Head of caudate nucleus (tissue), 42 donors: ENCODE results near the gene LIPG.
A peak's percentile ranks its signal among the peaks of the same experiment; 100 is the strongest.

Source experiments
- DNase-seq, 42 donors: peaks; one replicate each; pipeline versions ENCODE4 v3.0.0 to v3.0.0-alpha.2; 2020 to 2021; ENCODE audit warnings: mixed read lengths in 7 of 42
- intact Hi-C: fragments of 100-400 bp; cut with DNase I; formaldehyde crosslinking; loops from one replicate; pipeline ENCODE4 v1.15.0; 2022

Gene LIPG

DNA sequence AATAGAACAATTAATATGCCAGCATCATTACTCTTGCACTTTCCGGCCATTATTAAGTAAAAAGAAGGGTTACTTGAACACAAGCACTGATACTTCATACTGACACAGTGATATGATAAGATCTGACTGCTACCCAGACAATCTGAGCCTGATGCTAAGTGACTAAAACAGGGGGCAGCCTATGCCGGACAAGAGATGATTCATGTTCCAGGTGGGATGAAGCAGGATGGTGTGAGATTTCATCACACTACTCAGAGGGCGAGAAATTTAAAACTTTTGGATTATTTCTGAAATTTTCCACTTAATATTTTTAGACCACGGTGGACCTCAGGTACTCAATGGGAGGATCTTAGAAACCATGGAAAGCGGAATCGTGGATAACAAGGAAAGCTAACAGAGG lies 61.7 kb downstream of the LIPG start:
- intact Hi-C loops, result no loop called here
- DNase-seq, result peak in 1 of 42 donors; percentile 17

DNA sequence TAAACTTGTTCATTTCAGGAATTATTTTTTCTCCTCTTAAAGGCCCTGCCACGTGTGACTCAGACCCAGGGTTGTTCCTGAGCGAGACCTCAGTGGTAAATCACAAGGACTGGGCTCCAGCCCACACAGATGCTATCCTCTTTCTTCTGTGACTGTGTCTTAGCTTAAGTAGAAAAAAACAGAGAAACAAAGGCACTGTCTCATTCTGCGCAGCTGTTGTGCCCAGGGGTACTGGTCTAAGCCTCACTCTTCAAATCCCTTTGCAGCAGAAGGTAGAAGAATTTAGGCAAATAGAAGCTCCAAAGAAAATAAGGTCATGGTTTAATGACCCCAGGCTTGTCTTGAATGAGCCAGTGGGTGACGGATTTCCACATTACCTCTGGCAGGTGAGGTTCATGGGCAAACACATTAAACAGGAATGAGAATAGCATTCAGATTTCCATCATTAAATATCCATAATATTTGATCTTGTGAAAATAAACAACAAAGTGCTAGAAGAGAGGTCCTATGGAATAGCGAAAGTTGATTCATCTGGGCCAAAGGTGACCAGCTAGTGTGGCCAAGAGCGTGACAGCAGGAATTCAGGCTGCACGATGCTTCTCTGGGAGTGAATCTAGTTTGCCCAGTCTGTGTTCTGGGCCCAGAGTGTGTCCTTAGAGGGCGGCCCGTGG lies 63.3 kb downstream of the LIPG start:
- DNase-seq, result no peak
- intact Hi-C loops, result no loop called here

DNA sequence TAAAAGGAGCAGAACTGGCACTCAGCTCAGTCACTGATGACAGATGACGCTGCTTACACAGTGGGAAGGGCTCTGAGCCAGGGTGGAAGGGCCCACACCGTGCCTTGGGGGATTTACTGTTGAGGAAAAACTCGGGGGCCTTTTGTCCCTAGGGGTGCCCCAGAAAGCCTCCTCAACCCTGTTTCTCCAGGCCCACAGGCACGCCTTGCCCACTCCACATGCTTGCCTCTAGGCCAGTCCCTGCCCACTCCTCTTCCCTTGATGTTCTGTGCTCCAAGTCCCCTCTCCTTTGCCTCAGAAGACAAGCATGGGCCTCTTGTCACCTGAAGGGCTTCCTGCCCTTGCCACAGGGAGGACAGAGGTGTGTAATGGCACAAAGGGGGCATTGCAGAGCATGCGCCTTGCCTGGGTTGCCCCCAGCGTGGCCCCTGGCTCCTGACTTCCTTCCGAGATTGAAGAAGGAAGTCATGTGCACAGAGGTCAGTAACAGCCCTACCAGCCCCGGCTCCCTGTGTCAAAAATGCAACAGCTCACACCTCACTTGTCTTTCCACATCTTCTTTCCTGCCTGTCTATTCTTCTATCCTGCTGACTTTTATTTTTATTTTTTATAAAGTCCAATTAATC lies 65.1 kb downstream of the LIPG start:
- DNase-seq, result no peak
- intact Hi-C loops, result no loop called here

DNA sequence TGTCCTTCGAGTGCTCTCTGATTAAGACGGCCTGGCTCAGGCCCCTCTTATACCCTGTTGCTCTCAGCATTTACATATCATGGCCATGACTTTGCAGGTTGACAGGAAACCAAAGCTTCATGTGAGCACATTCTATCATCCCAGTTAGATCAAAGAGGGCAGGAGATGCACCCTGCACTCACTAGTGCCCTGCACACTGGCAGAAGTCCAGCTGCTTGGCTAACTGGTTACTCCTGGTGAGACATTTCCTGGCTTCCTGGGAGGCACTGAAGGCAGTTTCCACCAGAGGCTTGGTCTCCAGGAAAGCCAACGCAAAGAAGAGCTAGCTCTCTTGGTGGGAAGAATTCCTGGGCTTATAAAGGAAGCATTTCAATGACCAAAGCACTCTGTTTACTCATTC lies 66.3 kb downstream of the LIPG start:
- no peak for DNase-seq
- intact Hi-C loops, result no loop called here

DNA sequence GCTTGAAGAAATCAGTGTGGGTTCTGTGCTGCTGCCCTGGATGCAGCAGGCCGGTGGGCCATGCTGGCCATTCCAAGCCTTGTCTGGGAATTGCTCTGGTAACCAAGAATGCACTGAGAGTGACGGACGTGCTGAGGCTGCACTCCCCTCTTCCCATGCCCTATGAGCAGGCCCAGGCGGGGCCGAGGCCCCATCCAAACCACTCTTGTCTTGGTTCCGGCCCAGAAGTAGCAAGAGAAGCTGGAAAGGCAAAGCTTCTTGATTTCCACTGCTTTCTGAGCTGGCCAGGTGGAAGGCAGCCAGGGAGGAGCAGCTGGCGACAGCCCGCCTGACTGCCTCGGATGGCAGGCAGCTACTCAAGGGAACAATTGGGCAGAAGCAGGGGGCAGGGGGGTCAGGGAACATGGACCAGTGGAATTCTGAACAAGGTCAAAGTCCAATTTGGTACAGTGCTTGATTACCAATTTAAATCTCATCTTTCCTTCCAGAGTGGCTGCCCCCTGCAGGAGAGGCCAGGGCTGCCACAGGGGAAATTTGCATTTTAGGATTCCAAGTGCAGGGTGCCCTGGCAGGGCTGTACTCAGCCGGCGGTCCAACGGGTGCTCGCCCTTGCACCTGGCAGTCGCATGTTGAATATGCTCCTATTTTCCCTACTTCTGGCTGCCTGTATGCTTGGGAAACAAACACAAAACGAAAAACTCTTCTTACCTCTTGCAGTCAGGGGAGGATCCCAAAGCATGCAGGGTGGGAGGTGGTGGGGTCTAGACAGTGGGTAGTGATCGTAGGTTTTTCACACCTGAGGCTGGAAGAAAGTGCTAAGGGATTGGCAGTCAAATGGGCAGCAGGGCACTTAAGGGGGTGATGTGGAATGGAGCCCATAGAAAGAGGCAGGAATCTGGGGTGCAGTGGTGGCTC lies 67.3 kb downstream of the LIPG start:
- peak in 38 of 42 donors; percentile 6 to 67 (median 48) for DNase-seq
- intact Hi-C loops, result no loop called here

DNA sequence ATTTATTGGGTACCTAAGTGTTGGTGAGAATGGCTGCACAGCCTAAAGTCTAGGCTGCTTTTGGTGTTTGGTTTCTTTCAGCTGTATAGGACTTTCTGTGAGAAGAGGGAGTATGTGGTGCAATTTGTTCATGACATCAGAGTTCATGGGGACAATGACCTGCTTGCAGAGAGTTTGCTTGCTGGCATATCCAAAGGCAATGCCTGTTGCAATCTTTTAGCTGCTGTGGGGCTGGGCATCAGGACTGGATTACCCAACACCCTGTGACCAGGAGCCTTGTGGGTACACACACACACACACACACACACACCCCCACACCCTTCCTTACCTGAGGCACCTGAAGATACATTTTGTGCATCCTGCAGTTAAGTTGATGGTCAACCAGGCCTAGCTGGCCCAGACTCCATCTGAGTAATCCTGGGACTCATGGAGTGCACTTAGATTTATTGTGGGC lies 68.4 kb downstream of the LIPG start:
- no peak for DNase-seq

DNA sequence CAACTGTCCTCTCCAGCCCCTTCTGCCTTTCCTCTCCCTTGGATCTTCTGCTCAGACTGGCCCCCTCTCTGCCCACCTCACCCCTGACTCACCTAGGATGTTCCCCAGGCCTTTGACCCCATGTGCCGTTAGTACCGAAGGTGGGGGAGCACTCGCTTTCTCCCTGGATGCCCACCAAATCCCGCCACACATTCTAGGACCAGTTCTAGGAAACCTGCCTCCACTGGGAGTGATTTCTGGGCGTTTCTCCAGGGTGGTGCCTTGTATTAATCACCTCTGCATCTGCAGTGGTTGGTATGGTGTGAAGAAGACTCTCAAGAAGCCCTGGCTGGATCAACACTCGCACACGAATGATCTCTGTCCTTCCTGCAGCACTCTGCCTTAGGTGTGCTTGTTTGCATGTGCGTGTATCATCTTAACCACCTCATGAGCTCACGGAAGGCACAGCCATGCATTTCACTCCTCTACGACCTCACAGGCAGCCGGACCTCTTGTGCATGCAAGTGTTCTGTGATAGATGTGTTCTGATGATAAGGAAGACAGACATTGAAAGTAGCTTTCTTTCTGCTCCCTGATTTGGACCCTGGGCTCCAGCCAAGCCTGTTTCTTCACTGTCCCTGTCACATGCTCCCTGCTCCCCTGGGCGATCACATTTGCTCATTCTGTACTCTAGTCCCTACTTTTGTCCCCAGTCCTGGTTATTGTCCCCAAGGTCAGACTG lies 69.4 kb downstream of the LIPG start:
- intact Hi-C loops, result no loop called here
- peak in 2 of 42 donors; percentile 13 to 40 for DNase-seq

More for the DNA sequence above, 68.4 kb downstream of the LIPG start:
- intact Hi-C loops, result no loop called here

DNA sequence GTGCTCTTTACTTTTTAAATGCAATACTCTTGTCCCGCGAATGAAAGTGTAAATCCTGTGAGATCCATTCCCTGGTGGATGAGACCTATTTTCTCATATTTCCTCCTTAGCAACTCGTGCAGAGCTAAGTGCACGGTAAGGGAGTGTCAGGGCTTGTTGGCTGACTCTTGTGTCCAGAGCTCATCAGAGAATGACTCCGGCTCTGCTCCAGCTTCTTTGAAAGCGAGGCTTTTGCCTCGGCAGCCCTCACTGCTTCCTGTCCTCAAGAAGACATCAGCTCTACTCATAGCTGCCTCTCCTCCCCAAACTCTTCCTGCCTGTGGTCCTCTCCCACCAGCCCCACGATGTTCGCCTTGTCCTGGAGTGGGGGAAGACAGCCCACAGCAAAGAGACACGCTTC lies 70.7 kb downstream of the LIPG start:
- intact Hi-C loops, result no loop called here
- DNase-seq, result no peak

DNA sequence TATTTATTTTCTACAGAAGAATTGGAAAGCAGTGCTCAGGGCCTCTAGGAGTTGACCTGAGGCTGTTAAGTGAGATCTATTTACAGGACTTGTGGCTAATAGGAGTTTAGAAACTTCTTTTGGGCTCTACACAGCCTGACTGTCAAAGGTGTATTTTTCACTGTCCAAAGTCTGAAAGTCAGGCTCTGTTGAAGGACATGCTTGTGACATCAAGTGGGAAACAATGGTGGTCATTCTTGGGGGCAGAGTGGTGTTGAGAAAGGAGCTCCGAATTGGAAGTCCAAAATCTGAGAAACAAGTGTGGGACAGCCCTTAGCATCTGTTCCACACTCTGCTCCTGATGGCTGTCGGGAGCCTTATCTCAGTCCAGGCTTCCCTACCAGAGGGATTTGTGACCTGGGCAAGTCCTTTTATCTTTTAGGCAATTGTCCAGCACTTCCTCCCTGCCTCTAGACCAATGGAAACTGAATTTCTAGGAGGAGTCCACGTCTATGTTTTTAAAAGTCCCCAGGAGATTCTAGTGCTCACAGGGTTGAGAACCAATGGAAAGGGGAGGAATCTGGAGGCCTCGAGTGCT lies 76.4 kb downstream of the LIPG start:
- intact Hi-C loops, result no loop called here
- DNase-seq, result no peak

DNA sequence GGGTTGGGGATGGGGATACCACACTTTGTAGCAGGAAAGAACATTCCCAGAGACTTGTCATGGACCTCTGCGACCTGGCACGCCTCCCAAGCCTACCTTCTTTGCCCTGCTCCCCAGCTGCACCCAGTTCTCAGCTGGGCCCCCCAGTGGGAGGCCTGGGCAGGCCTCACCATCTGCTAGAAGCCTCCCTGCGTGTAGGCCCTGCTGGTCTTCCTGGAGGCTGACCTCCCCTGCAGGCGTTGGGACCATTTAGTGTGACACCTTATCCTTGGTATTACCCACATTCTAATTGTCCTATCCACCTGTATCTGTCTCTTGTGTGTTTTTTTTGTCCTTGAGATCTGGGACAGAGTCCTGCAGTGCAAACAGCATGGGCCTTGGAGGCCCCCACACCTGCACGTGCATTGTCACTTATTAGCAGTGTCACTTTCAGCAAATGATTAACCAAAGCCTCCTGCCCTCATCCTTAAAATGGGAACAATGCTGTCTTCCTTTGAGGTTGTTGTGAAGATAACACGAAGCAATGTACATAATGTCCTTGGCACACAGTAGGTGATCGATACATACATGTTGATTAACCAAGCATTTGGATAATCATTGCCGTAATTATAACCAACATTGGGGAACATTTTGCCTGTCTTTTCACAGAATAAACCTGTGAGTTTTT lies 77.2 kb downstream of the LIPG start:
- DNase-seq, result no peak
- intact Hi-C loops, result no loop called here

DNA sequence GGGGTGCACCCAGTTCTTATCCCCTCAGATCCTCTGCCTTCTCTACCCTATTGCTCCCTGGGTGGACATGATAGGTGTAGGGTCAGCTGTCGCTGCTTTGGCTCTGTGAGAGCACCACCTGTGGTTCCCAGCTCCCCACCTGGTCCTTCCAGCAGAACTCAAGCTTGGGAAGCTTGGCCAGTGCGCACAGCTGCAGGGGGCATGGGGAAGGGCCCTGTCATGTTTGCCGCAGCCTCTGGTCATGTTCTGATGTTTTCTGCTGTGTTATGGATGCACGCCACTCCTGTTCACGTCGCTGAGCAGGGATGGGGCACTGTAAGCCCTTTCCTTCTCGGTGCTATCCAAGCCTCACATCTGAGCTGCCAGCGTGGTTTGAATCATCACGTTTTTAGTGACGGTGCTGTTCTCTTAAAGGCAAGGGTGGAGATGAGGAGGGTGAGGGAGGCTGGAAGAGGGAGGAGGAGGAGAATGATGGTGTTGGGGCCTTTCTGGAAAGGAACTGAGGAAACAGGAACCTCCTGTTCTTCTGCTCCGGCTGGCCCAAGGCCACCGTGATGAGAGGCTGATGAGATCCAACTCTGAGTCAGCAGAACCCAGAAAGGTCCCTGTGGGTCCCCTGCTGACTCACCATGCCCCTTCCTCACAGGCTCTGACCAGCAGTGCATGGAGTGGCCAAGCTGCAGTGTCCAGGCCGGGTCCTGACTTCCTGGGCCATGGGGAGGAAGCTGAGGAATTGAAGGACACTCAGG lies 78.0 kb downstream of the LIPG start:
- DNase-seq, result no peak

DNA sequence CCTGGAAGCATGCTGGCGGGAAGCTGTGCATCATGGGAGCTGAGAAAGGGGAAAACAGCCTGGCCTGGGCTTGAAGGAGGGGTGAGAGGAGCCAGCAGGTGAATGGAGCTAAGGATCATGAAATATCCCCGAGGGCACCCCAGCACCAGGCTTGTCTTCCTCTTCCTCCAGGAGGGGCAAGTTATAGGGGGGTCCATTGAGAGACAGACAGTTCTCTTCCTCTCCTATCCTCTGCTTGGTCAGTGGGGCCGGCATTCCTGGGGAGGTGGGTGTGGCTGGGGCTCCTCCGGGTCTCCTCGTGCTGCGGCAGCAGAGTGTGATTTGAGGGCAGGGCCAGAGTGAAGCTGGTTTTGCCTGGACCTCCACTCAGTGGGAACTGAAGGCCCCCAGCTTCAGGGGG lies 78.9 kb downstream of the LIPG start:
- intact Hi-C loops, result no loop called here

More for the DNA sequence above, 78.0 kb downstream of the LIPG start:
- intact Hi-C loops, result no loop called here

DNA sequence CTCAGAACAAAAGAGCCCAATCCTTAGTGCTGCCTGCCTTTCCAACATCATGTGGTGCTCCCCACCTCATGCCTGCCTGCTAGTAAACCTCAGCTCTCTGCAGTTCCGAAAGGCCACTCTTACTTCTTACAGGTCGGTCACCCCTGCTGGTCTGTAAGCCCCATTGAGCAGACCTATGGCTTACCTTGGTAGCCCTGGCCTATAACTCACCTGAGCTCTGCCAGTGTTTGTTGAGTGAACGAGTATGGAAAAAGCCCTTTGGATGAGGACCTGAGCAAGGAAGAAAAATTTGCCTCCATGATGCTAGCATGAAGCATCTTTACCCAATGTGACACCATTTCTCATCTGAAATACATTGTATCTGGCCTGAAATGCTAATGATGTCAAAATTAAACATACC lies 83.3 kb downstream of the LIPG start:
- intact Hi-C loops, result no loop called here
- no peak for DNase-seq

More for the DNA sequence above, 78.9 kb downstream of the LIPG start:
- no peak for DNase-seq

DNA sequence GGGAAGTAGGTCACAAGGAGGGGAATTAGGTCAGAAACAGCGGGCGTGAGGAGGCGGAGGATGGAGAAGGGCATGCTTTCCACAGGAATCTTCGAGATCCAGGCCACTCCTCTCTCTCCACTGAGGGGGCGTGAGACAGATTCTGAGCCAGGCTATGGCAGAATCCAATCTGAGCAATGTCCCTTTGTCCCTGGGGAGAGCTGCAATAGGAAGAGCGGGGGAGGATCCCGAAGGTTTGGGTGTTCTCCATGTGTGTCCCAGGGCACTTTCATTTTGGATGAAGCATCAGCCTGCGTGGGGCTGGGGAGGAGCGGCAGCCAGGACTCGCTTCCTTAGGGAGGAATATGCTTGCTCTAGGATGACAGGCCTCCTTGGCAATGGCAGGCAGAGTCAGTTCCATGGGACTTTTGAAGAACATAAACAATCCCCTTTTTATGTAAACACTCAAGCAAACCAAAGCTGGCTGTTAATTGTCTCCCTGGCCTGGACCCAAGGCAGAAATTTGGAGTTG lies 84.0 kb downstream of the LIPG start:
- intact Hi-C loops, result no loop called here
- no peak for DNase-seq

DNA sequence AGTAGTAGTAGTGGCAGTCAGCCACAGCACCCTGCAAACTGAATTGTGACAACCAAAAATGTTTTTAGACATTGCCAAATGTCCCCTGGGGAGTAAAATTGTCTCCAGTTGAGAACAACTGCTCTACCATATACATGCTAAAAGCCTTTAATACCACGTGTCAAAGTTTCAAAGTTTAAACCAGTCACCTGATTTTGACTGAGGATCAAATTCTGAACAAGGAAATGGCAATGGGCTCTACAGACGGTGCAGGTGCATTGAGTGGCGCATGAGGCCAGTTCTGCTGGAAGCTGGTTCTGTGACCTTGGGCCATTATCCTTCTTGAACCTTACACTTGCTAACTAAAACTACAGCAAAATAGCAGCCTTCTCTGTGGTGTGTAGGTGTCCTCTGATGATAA lies 85.0 kb downstream of the LIPG start:
- intact Hi-C loops, result no loop called here
- DNase-seq, result no peak

DNA sequence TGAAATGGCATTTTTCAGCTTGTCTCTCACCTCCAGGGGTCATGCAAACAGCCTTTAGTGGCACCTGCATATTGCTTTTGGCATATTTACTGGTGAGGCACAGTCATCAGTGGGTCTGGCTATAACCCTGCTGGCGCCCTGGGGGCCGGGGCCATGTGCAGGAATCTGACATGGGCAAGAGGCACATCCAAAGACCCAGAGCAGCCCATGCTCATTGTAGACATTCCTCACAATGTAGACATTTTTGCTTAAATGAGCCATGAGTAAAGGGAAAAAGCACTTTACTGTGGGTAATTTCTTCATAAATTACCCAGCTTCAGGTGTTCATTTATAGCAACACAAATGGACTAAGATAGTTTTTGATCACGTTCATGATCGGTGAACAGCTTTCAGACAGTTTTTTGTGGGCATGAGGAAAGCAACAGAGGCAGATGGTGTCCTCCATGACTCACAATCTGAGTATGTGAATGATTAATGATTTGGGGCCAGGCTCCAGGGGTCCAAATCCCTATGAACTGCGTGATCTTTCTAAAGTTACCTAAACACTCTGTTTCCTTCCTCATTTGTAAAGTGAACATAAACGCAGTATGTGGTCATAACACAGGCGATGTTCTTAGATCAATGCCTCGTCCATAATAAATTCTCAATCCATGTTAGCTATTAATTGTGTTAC lies 85.8 kb downstream of the LIPG start:
- no peak for DNase-seq

DNA sequence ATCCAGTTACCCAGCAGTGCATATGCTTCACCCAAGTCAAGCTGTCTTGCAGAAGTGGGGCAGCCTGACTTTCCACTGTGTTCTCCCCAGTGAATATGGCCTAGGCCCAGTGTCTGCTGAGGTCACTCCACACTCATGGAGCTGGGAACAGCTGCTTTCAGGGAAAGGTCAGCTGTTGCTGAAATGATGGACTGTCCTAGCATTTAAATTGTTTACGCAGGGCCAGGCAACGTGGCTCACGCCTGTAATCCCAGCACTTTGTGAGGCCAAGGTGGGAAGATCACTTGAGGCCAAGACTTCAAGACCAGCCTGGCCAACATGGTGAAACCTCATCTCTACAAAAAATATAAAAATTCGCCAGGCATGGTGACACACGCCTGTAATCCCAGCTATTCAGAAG lies 86.5 kb downstream of the LIPG start:
- intact Hi-C loops, result no loop called here
- no peak for DNase-seq

More for the DNA sequence above, 85.8 kb downstream of the LIPG start:
- intact Hi-C loops, result no loop called here
